Breast epithelium (tissue), 3 donors: Measurements from ENCODE around the gene ZNF787.
"Not testable (repeated sequence)": the region's sequence is repeated elsewhere in the genome, so short reads cannot be mapped to it uniquely, and the experiment has no call there.

ENCODE experiments used
- POLR2A ChIP-seq: fragments of 450-650 bp; IDR thresholded peaks from one replicate; pipeline ENCODE4 v1.6.1; 2016; ENCODE audit warnings: antibody characterized with exemption, mild to moderate bottlenecking, moderate library complexity
- TF ChIP-seq, protein P1 (sequence below), 3 donors: fragments of 450-650 bp; IDR thresholded peaks; one replicate each; pipeline ENCODE4 v1.5.1; 2016 to 2017; ENCODE audit warnings: antibody characterized with exemption in 3 of 3, mild to moderate bottlenecking in 3 of 3, moderate library complexity in 3 of 3

DNA sequence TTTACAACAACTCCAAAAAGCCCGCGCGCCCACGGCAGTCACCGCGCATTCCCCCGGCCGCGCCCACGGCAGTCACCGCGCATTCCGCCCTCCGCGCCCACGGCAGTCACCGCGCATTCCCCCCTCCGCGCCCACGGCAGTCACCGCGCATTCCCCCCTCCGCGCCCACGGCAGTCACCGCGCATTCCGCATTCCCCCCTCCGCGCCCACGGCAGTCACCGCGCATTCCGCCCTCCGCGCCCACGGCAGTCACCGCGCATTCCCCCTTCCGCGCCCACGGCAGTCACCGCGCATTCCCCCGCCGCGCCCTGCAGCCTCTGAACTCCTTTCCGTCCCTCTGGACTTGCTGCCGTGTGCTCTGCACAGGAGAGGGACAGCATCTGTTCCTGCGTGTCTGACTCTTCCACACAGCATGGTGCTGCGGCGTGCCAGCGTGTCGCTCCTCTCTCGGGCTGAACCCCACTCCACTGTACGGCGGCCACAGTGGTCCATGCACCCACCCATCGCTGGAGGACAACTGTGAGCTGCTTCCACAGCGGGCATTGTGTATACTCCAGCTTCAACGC is 15.2 kb downstream of the ZNF787 start:
- TF ChIP-seq, protein P1, sequence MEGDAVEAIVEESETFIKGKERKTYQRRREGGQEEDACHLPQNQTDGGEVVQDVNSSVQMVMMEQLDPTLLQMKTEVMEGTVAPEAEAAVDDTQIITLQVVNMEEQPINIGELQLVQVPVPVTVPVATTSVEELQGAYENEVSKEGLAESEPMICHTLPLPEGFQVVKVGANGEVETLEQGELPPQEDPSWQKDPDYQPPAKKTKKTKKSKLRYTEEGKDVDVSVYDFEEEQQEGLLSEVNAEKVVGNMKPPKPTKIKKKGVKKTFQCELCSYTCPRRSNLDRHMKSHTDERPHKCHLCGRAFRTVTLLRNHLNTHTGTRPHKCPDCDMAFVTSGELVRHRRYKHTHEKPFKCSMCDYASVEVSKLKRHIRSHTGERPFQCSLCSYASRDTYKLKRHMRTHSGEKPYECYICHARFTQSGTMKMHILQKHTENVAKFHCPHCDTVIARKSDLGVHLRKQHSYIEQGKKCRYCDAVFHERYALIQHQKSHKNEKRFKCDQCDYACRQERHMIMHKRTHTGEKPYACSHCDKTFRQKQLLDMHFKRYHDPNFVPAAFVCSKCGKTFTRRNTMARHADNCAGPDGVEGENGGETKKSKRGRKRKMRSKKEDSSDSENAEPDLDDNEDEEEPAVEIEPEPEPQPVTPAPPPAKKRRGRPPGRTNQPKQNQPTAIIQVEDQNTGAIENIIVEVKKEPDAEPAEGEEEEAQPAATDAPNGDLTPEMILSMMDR (IDR thresholded peaks at IDR 0.05): not testable (repeated sequence)
- TF ChIP-seq POLR2A: not testable (repeated sequence)
